Esophagus (tissue), 2 donors: ENCODE results near the gene WDR54. TPM values are rescaled to one million over a fixed set of nuclear protein-coding genes. Genes with fewer than 3 reads are reported as not detected.

Experiments
- H3K27ac ChIP-seq, 2 donors: one replicate each; pipeline ENCODE4 v1.5.1; 2013; ENCODE audit warnings: low read depth in 2 of 2, mild to moderate bottlenecking in 2 of 2, inconsistent platforms in 1 of 2, low read length in 1 of 2, moderate library complexity in 1 of 2
- H3K27me3 ChIP-seq, 2 donors: one replicate each; pipeline ENCODE4 v1.6.1; 2013; ENCODE audit warnings: low read length in 2 of 2, control low read depth in 1 of 2, mild to moderate bottlenecking in 1 of 2; ENCODE audit not compliant: insufficient read depth in 2 of 2, control insufficient read depth in 1 of 2
- H3K36me3 ChIP-seq, 2 donors: one replicate each; pipeline ENCODE4 v1.6.1; 2013; ENCODE audit warnings: low read length in 1 of 2; ENCODE audit not compliant: control insufficient read depth in 2 of 2, insufficient read depth in 2 of 2
- H3K4me1 ChIP-seq, 2 donors: one replicate each; pipeline ENCODE4 v1.6.1; 2013; ENCODE audit warnings: low read length in 1 of 2; ENCODE audit not compliant: control insufficient read depth in 2 of 2, insufficient read depth in 2 of 2
- H3K4me3 ChIP-seq, 2 donors: one replicate each; pipeline ENCODE4 v1.5.1; 2013; ENCODE audit warnings: low read length in 2 of 2, mild to moderate bottlenecking in 2 of 2, low read depth in 1 of 2, moderate library complexity in 1 of 2
- H3K9me3 ChIP-seq, 2 donors: one replicate each; pipeline ENCODE4 v1.6.1; 2013; ENCODE audit warnings: mild to moderate bottlenecking in 2 of 2, low read depth in 1 of 2, low read length in 1 of 2, moderate library complexity in 1 of 2; ENCODE audit not compliant: control insufficient read depth in 2 of 2, insufficient read depth in 1 of 2
- WGBS, 2 donors: extraction: QIAGEN DNeasy Blood & Tissue Kit; methylation state at CpG; one replicate each; pipeline ENCODE4 v1.1.7; 2013; 5-methylcytosine and 5-hydroxymethylcytosine counted together
- polyA plus RNA-seq, 2 donors: library from polyadenylated mRNA; stranded (reverse); fragments of 200-250 nt; gene quantifications; one replicate each; pipeline ENCODE4 v1.2.3, GENCODE V29; 2013
- donor health status: healthy with polysubstance abuse.
- donor health status: Bipolar disorder and iron deficiency.

Gene WDR54
- polyA plus RNA-seq, 2 donors: 3.5 to 5.4 TPM

DNA sequence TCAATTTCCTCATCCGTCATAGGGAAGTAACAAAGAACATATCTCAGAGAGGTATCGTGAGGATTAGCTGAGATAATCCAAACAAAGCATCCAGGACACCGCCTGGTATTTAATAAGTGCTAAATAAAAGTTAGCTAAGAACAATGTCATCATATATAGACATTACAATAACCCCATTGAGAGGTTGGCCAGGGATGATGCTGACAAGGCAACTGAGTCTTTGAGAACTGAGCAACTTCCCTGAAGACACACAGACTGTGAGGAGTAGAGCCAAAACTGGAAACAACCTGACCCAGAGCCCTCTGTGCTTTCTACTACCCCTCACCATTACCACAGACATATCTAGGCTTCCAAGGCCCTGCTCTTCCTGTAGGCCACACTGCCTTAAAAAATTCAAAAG is 39.8 kb upstream of the WDR54 start:
- H3K9me3 ChIP-seq: no peaks in the 10 kb centered on the region
- H3K4me1 ChIP-seq: peaks cover 10 to 11% of the 10 kb centered on the region in 2 donors
- no peak overlapping the region for H3K27ac ChIP-seq
- 85 to 86% methylated on average over 3 of the region's 3 CpGs for WGBS, 2 donors
- H3K36me3 ChIP-seq: peaks cover 6 to 9% of the 10 kb centered on the region in 2 donors
- H3K27me3 ChIP-seq: no peaks in the 10 kb centered on the region
- no peak overlapping the region for H3K4me3 ChIP-seq

DNA sequence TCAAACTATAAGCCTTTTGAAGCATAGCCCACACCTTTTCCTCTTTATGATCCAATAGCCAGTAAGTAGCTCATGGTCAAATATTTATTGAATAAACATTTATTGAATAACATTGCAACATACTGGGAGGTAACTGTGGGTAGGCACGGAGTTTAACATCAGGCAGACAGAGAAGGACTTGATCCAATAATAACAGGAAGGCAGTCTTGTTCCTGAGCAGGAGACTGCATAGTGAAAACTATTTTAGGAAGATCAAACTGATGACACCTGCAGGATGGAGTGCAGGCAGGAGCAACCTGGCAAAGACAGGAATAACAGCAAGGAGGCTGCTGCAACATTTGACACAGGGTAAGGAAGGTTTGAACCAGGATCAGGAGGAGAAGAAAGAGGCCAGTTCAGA is 38.3 kb upstream of the WDR54 start:
- Histone ChIP-seq H3K4me3 (no peak overlapping the region), H3K36me3 (peaks cover 0 to 3% of the 10 kb centered on the region in 2 donors), H3K9me3 (no peaks in the 10 kb centered on the region), H3K27ac (no peak overlapping the region), H3K27me3 (no peaks in the 10 kb centered on the region), H3K4me1 (peaks cover 11 to 13% of the 10 kb centered on the region in 2 donors)
- 23% methylated on average over 1 of the region's 1 CpG for WGBS, 2 donors

DNA sequence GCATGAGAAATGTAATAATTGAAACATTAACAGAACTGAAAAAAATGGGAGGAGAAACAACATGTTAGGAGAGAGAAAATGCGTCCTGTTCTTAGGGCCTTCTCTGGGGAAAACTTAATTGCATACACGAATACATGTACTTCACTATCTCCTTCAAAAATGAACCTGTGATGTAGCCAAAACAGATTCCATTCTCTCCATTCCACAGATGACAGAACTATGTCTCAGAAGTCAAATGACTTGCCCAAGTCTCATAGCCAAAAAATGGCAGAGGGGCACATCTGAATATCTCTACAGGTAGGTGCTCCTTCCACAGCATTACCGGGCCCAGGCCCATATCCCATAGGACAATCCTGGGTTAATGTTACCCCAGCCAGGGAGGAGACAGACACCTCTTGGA is 37.5 kb upstream of the WDR54 start:
- Histone ChIP-seq H3K9me3 (no peaks in the 10 kb centered on the region), H3K4me3 (no peak overlapping the region), H3K4me1 (peaks cover 11 to 13% of the 10 kb centered on the region in 2 donors), H3K27ac (no peak overlapping the region), H3K36me3 (peaks cover 0 to 3% of the 10 kb centered on the region in 2 donors), H3K27me3 (no peaks in the 10 kb centered on the region)
- 75 to 84% methylated on average over 3 of the region's 3 CpGs for WGBS, 2 donors

DNA sequence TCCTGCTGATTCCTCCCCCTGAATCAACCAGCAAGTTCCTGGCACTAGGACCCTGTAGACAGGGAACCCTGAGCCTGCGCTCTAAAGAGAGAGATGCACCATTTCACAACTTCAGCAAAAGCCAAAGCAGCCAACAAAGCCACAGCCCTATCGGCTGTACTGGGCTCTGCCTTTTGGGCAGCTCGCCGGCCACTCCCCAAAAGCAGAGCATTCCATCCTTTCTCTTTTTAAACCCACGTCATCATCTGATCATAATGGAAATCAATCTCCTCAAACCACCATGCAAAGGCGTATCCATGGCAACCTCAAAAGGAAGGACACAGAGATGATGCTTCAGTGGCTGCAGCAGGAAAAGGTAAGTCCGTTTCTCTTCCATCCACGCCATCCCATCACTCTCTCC is 36.1 kb upstream of the WDR54 start:
- Histone ChIP-seq H3K4me1 (peaks cover 3 to 5% of the 10 kb centered on the region in 2 donors), H3K4me3 (no peak overlapping the region), H3K9me3 (no peaks in the 10 kb centered on the region), H3K27me3 (no peaks in the 10 kb centered on the region), H3K36me3 (peaks cover 0 to 3% of the 10 kb centered on the region in 2 donors), H3K27ac (no peak overlapping the region)
- WGBS, 2 donors: 78 to 81% methylated on average over 8 of the region's 8 CpGs

DNA sequence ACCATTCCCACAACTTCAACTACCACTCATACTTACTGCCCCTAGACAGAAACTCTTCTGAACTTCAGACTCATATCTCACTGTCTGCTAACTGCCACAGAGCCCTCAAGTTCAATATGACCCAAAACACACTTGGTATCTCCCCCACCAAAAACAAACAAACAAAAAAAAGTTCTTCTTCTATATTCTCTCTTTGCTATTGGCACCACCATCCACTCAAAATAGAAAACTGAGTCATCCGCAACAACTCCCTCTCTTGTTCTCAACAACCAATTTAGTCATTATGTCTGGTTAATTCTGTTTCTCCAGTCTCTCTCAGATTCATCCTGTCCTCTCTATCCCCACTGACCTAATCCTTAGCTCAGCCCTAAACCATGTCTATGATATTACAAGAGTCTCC is 34.2 kb upstream of the WDR54 start:
- H3K27ac ChIP-seq: no peak overlapping the region
- H3K4me1 ChIP-seq: peaks cover 0 to 3% of the 10 kb centered on the region in 2 donors
- H3K27me3 ChIP-seq: no peaks in the 10 kb centered on the region
- H3K36me3 ChIP-seq: peaks cover 0 to 3% of the 10 kb centered on the region in 2 donors
- no peak overlapping the region for H3K4me3 ChIP-seq
- no peaks in the 10 kb centered on the region for H3K9me3 ChIP-seq
- 82 to 89% methylated on average over 1 of the region's 1 CpG for WGBS, 2 donors

DNA sequence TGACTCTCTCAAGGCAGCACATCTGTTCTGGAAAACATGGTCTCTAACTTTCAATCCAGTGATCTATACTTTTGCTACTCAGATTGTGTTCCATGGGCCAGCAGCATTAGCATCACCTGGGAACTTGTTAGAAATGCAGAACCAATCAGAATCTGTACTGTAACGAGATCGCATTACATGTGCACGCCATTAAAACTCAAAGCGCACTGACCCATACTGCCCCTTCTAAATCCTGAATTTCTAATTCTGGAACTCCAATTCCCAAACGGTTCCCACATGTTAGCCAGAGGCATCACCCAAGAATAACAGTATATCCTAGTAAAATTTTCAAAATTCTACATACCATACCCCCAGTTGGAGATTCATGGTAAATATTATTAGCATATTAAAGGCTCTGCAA is 30.9 kb upstream of the WDR54 start:
- no peaks in the 10 kb centered on the region for H3K36me3 ChIP-seq
- H3K4me1 ChIP-seq: peaks cover 0 to 3% of the 10 kb centered on the region in 2 donors
- H3K9me3 ChIP-seq: no peaks in the 10 kb centered on the region
- H3K4me3 ChIP-seq: peak overlapping the region in 1 of 2 donors; percentile 97
- H3K27me3 ChIP-seq: no peaks in the 10 kb centered on the region
- no peak overlapping the region for H3K27ac ChIP-seq
- WGBS, 2 donors: 52 to 60% methylated on average over 5 of the region's 5 CpGs

DNA sequence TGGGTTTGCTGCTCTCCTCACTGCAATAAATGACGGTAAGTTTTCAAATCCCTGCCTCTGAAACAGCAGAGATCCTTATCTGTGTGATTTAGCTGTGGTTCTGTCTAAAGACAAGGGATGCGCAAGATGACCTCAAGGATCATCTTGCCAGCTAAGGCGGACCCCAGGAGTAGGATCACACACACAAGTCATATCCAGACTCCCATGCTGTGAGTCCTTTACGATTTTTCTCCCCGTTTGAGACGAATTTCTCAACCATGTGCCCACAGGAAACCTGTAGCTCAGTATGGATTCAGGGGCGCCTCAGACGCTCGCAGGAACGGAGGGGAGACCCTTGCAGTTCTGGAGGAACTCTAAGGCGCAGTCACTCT is 30.3 kb upstream of the WDR54 start:
- Histone ChIP-seq H3K4me3 (peak overlapping the region; percentile 81 to 97), H3K27ac (peak overlapping the region; percentile 87 to 97), H3K4me1 (peaks cover 0 to 3% of the 10 kb centered on the region in 2 donors), H3K27me3 (no peaks in the 10 kb centered on the region), H3K9me3 (no peaks in the 10 kb centered on the region), H3K36me3 (no peaks in the 10 kb centered on the region)
- 0% methylated on average over 11 of the region's 11 CpGs for WGBS, 2 donors

DNA sequence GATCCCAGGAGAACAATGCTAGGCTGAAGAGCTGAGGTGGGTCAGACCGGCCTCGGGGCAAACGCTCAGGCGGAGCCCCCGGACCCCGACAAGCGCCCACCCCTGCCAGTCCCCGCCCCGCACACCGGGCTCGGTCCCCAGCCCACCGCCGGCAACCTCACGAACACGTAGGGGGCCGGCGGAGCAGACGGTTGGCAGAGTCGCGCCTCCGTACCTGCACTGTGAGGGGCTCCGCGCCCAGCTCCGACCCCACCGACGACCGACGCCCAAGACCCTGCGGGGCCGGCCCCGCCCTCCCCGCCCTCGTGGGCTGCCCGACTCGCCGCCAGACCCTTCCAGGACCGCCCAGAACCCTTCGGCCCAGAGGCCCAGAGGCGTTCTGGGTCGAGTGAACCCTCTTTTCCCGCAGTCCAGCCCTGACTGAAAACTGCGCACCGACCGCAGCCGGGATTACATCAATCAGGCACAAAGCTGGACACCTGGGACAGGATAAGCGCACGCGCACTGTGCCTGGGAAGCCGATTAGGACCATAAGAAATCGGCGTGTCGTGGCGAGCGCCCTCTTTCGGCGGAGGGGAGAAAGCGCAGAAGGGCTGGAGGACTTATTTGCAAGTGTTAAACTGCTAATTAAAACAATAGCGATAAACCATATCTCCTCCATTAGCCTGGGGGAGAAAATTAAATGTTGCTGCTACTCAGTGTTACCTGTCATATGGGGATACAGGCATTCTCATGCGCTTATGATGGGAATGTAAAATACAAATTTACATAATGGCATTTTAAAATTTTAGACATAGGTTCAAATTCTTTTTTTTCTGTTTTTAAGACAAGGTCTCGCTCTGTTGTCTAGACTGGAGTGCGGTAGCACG is 29.7 kb upstream of the WDR54 start:
- H3K4me1 ChIP-seq: peaks cover 0 to 3% of the 10 kb centered on the region in 2 donors
- no peaks in the 10 kb centered on the region for H3K27me3 ChIP-seq
- peak overlapping the region; percentile 87 to 97 for H3K27ac ChIP-seq
- no peaks in the 10 kb centered on the region for H3K9me3 ChIP-seq
- H3K4me3 ChIP-seq: peak overlapping the region; percentile 81 to 97
- 2% methylated on average over 50 to 62 of the region's 62 CpGs for WGBS, 2 donors
- no peaks in the 10 kb centered on the region for H3K36me3 ChIP-seq

DNA sequence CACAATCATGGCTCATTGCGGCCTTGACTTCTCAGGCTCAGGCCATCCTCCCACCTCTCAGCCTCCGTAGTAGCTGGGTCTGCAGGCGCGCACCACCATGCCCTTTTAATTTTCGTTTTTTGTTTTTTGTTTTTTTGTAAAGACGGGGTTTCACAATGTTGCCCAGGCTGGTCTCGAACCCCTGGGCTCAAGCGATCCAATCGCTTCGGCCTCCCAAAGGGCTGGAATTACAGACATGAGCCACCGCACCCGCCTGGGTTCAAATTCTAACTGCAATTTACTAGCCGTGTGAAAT is 29.1 kb upstream of the WDR54 start:
- Histone ChIP-seq H3K27ac (no peak overlapping the region), H3K9me3 (no peaks in the 10 kb centered on the region), H3K4me1 (no peaks in the 10 kb centered on the region), H3K4me3 (no peak overlapping the region), H3K27me3 (no peaks in the 10 kb centered on the region), H3K36me3 (no peaks in the 10 kb centered on the region)
- 71 to 72% methylated on average over 13 of the region's 13 CpGs for WGBS, 2 donors

DNA sequence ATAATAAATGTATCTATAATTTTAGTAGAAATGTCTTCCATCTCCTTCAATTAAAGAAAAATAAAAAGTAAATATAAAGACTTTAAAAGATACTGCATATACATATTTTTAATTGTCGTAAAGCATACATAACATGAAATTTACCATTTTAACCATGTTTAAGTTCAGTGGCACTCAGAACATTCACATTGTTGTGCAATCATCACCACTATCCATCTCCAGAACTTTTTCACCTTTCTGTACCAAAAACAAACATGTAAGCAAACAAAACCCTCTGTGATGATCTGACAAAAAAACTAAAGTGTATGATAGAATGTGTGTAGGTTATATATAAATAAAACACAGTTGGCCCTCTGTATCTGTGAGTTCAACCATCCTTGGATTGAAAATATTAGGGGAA is 28.0 kb upstream of the WDR54 start:
- Histone ChIP-seq H3K36me3 (no peaks in the 10 kb centered on the region), H3K4me1 (no peaks in the 10 kb centered on the region), H3K9me3 (no peaks in the 10 kb centered on the region), H3K27ac (no peak overlapping the region), H3K4me3 (no peak overlapping the region), H3K27me3 (no peaks in the 10 kb centered on the region)
- 88 to 96% methylated on average over 1 of the region's 1 CpG for WGBS, 2 donors
